Measurements from ENCODE around the gene ESAM. TPM values are rescaled to one million over a fixed set of nuclear protein-coding genes. Genes with fewer than 3 reads are reported as not detected.

Gene ESAM
- total RNA-seq, 2 donors from 2014 or later = 41.6 to 67.2 TPM

- intact Hi-C loops (cut with DNase I) = no loop called here
- no peak for DNase-seq
- peak; percentile 45 to 57 for ATAC-seq
Observed at GRCh38 chr11:124740277-124740882, 21.7 kb downstream of the ESAM start.

GRCh38 chr11:124739479-124740276 lies 22.4 kb downstream of the ESAM start, which contains the start of gene NRGN:
TSS of gene NRGN (plus strand) at chr11:124739942. CDS start at chr11:124740085, 143 bp downstream.
- intact Hi-C loops (cut with DNase I) = no loop called here
- ATAC-seq (peak; percentile 99), DNase-seq (peak; percentile 94)

DNA sequence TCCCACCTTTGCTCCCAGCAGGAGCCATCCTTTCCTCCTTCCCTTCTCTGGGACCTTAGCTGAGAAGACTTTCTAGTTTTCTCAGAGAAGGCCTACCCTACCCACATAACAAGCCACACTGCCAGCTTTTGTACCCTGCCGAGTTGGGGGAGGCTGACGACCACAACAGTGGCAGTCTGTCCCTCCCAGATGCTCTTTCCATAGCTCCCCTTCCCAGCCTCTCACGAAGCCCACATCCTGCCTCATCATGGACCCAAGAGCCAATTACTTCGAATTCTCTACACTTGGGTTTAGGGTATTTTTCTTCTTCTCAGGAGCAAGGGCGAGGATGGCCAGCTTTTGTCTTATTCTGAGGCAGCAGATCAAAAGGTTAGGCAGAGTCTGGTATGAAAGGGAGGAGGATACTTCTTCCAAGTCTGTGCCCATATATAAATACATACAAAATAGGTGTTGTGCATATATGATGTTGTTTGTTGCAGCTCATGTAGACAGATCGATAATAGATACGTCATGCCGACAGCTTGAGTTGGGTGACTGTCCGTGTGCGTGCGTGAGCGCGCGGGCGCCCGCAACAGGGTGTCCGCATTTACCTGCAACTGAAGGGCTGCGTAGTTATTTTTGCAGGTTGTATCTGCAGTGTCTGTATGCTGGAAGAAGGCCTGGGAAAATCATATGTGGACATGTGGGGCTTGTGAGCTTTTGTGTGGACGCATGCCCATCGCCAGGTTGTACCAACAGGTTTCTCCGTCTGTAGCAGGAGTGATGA lies 23.2 kb downstream of the ESAM start:
- ATAC-seq (no peak), DNase-seq (no peak)
- intact Hi-C loops (cut with DNase I) = no loop called here

DNA sequence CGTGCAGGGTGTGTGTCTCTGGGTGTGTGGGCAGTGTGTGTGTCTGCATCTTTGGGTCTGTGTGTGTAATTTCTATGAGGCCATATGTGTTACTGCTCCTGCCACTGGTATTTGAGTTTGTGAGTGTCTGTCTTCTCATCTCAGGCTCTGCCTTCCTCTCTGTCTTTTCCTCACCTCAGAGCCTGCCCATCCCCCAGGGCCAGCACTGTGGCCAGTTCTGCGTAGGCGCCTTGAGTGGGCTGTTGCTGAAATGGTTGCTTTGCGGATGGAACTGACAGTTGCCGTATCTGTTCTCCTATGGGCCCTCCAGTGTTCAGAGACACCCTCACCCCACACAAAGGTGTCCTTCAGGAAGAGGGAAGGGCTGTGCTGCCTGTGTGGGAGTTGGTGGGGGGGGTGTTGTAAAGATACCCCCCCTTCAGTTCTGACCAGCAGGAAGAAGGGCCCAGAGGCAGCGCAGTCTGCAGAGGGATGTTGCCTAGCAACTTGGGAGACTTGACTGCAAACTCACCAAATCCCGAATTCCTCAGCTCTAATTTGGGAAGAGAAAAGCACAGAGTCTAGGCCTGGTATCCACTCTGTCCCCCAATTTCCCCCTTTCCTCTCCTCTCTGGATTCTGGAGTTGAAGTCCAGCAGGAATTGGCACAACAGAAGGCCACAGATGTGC lies 24.3 kb downstream of the ESAM start:
- no peak for ATAC-seq
- intact Hi-C loops (cut with DNase I) = no loop called here
- no peak for DNase-seq

DNA sequence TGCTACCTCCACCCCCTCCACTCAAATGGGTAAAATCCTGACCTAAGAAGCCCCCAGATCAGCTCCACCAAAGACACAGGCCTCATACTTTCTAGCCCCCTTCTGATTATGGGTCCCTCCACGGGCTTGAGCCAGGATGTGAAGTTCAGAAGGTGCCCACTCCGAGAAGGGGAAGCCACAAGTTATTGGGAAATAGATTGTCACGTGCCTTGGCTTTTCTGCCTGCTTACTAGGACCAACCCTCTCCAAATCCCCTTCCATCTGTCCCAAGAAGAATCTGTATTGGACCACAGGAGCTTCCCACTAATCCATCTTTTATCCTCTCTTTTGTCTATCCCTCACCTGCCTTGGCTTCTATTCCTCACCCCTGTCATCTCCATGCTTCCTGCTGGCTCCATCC lies 25.4 kb downstream of the ESAM start:
- intact Hi-C loops (cut with DNase I) = no loop called here
- ATAC-seq (no peak), DNase-seq (no peak)

DNA sequence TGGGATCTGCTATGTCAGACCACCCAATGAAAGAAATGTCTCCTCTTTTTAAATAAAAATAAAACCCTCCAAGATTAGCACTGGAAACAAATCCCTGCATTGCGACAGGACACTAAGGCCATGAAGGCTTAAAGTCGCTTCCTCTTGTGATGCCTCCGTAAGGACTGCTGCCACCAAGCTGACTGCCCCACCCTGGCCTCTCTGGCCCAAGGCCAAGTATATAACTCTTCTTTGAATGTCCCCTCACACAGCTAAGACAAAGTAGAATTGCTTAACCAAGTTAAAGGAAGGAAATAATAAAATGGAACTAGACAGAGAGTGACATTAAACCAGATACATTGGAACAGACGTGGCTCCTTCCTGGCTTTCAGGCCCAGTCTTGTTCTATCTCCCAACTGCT lies 29.9 kb downstream of the ESAM start:
- DNase-seq = no peak
- intact Hi-C loops (cut with DNase I) = no loop called here
- peak in 1 of 2 donors; percentile 65 for ATAC-seq

DNA sequence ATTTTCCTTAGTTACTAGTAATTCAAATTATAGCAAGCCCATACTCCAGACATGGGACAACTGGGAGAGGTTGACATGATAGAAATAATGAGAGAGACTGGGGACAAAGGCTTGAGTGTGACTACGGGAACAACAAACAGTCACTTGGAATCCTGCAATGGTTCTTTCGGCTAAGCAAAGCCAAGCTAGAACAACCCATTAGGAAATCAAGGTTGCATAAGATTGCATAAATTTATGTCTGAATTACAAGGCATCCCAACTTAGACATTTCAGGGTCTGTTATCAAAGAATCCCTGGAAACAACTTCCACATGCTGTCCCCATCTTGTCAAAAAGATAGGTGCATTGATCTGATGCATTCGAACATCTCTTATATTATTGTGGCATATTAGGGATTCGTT lies 32.5 kb downstream of the ESAM start:
- intact Hi-C loops (cut with DNase I) = no loop called here
- ATAC-seq (no peak), DNase-seq (no peak)

GRCh38 chr11:124728134-124728533 lies 34.0 kb downstream of the ESAM start:
- ATAC-seq = no peak
- intact Hi-C loops (cut with DNase I) = no loop called here
- DNase-seq = no peak

DNA sequence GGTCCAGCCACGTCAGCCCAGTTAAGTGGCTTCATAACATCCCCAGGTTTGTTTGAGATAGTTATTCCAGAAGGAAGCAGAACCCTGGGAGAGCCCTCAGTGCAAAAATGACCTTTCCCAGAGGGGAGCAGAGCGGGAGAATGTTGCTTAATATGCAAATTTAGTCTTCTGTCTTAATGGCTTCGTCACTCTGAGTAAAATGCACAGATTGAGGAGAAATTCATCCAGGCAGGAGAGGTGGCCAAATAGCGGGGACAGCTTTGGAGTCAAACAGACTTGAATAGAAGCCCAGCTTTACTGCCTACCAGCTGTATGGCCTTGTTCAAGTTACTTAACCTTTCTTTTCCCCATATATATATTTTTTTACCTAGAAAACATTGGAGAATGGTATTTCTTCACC lies 34.6 kb downstream of the ESAM start:
- intact Hi-C loops (cut with DNase I) = no loop called here
- no peak for DNase-seq
- no peak for ATAC-seq

- intact Hi-C loops (cut with DNase I) = no loop called here
- DNase-seq = no peak
- peak; percentile 69 to 89 for ATAC-seq
Observed at GRCh38 chr11:124725719-124726105, 36.4 kb downstream of the ESAM start.

GRCh38 chr11:124724979-124725718 lies 36.9 kb downstream of the ESAM start:
- ATAC-seq (peak; percentile 52 to 67), DNase-seq (no peak)
- intact Hi-C loops (cut with DNase I) = no loop called here

- intact Hi-C loops (cut with DNase I) = no loop called here
- DNase-seq (no peak), ATAC-seq (no peak)
Observed at GRCh38 chr11:124722176-124722575, 39.9 kb downstream of the ESAM start.

- DNase-seq = no peak
- intact Hi-C loops (cut with DNase I) = no loop called here
- ATAC-seq = no peak
Observed at GRCh38 chr11:124719534-124719933, 42.6 kb downstream of the ESAM start.

GRCh38 chr11:124718801-124719200 lies 43.3 kb downstream of the ESAM start:
- no peak for ATAC-seq
- DNase-seq = no peak
- intact Hi-C loops (cut with DNase I) = no loop called here

DNA sequence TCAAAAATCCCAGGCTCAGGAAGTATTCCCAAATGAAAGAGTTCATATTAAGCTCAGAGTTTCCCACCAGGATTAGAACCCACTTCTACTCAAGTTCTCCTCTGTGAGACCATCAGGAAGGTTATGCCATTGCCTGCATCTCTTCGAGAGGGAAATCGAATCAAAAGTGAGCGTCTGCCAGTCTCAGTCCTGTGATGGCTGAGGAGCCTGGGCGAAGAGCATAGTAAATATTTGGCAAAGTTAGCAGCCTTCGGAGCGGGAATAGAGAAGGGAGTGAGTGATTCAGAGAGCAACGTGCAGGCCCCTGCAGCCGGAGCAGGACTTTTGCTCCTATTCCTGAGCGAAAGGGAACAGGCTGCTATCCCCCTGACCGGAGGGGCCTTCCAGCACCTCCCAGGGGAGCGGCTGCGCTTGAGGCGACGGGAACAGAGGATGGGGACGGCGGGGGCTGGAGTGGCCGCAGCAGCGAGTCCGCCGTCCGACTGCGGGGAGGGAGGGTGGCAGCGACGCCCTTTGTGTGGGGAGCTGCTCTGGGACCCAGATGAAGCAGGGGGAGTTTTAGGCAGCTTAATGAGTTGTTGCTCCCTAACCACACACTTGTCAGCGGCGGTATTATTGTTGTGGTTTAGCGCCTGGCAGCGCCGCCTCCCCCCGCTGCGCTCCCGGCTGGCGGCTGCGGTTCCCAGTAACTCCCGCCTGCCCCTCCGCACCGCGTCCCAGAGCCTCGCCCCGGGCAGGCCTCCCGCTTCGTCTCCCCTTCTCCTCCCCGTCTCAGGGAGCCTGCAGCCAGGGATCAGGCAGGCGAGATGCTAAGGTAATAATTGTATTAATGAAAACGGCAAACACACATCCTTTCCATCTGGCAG lies 44.1 kb downstream of the ESAM start:
- ATAC-seq = peak; percentile 71 to 82
- peak; percentile 39 for DNase-seq
- intact Hi-C loops (cut with DNase I) = no loop called here

DNA sequence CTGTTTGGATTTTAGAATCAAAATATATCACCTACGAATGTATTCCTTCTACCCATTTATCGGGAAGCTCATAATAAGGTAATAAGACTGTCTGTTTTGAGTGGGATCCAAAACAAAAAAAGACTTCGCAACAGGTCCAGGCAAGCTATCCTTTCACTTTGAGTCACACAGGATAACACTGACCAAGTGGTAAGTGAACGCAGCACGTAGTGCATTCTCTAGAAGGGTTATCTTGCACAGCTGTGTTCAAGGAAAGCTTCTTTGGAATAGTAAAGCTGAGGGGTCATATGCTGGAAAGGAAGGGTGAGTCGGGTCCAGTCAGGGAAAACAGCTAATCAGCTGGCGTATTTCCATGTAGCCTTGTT lies 44.7 kb downstream of the ESAM start:
- DNase-seq (no peak), ATAC-seq (peak; percentile 40 to 73)
- intact Hi-C loops (cut with DNase I) = no loop called here

DNA sequence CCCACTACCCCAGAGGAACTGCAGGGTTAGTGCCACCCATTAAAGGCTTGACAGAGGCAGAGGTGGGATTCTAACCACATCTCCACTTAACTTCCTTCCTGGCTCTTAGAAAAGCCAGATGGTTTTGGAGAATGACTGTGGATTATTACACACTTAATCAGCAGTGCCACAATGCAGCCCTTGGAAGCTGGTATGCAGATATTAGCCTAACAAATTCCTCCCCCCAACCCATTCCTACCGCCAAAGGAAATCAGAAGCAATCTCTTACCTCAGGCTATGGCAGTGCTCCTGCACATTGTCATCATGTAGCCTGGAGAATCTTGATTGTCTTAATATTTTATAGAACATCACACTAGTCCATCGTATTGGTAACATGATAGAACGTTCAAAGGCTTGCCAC lies 45.5 kb downstream of the ESAM start:
- intact Hi-C loops (cut with DNase I) = no loop called here
- ATAC-seq (no peak), DNase-seq (no peak)

- no peak for DNase-seq
- no peak for ATAC-seq
- intact Hi-C loops (cut with DNase I) = no loop called here
Observed at GRCh38 chr11:124712392-124712791, 49.7 kb downstream of the ESAM start.

All from left cardiac atrium (tissue), 4 donors.